SK-MEL-5 (cell line): ENCODE results near the gene CYP1A2. TPM values are rescaled to one million over a fixed set of nuclear protein-coding genes. Genes with fewer than 3 reads are reported as not detected.
"Not testable (repeated sequence)": the region's sequence is repeated elsewhere in the genome, so short reads cannot be mapped to it uniquely, and the experiment has no call there.

ENCODE experiments used
- DNase-seq: peaks from one replicate; pipeline ENCODE4 v3.0.0-alpha.2; 2016; ENCODE audit warnings: low read depth, low spot score
- in situ Hi-C: cut with HindIII; loops from 2 replicates; pipeline ENCODE4 v1.10.0; 2016; ENCODE audit warnings: low sequenced_read_pairs, high pct_unique_total_duplicates, low pct_unique_long_range_greater_than_20kb
- total RNA-seq: library from RNA; depleted of rRNA; stranded (reverse); fragments of >200 nt; shearing (Covaris generic); gene quantifications from 2 replicates; pipeline ENCODE4 v1.2.3, GENCODE V29; 2014

Gene CYP1A2
- total RNA-seq, 1 experiment from 2014 or later, result not detected

DNA sequence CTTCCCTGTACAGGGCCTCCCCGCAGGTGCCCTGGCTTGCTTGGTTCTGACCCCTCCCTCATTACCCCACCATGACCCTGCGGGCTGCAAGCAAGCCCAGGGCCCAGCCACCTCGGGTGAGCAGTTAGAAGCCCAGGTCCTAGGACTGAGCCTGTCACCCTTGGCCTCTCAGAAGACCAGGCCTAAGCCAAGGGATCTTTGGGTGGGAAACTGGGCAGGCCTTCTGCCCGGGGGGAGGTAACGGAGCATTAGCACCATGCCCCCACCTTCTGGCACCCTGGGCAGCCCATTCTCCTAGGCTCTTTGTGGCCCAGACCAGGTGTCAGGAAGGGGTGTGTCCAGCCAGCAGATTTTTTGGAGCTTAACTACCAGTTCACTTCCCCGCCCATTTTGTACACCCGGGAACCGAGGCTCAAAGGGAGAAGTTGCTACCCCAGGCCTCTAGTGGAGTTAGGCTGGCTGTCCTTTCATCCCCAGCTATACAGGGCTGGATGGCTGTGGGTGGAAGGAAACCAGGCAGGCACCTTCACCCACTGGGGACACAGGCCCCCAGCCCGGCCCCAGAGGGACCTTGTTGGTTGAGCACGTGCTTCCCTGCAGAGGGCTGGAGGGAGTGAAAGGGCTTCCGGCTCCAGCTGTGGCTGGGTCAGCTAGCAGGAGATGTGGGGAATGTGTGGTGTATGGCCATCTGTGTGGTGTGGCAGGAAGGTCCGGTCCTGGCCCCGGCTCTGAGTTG, 34.6 kb downstream of the CYP1A2 start:
- in situ Hi-C loops, result no loop called here
- DNase-seq, result peak; percentile 41

DNA sequence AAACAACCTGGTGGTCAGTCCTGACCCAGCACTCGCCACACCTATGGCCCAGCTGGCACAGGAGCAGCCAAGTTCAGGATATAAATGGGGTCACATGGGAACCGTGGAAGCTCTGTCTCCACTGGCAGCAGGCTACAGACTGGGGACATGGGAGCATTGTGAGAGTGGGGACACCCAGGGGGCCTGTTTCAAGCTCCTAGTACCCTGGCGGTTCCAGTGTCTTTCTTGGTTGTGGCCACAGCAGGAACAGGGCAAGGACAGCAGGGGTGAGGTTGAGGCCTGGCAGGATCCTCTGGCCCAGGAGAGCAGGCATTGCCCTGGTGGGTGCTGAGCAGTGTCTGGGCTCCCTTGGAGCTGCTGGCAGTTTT, 35.1 kb downstream of the CYP1A2 start:
- no peak for DNase-seq
- in situ Hi-C loops, result no loop called here

- in situ Hi-C loops, result no loop called here
- DNase-seq, result no peak
These were observed 36.0 kb downstream of the CYP1A2 start for GRCh38 chr15:74784426-74785193.

GRCh38 chr15:74785194-74786032, 36.8 kb downstream of the CYP1A2 start:
- in situ Hi-C loops, result no loop called here
- no peak for DNase-seq

DNA sequence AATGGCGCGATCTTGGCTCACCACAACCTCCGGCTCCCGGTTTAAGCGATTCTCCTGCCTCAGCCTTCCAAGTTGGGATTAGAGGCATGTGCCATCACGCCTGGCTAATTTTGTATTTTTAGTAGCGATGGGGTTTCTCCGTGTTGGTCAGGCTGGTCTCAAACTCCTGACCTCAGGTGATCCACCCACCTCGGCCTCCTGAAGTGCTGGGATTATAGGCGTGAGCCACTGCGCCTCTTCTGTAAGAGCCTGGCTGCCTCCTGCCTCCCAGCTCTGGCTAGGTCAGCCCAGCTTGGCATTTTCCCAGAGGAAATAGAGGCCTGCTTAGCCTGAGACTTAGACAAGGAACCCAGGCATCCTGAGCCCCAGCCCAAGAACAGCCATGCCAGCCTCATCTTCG, 37.4 kb downstream of the CYP1A2 start:
- in situ Hi-C loops, DNase-seq: not testable (repeated sequence)

- no peak for DNase-seq
- in situ Hi-C loops, result no loop called here
These were observed 38.0 kb downstream of the CYP1A2 start for GRCh38 chr15:74786551-74787165.

- DNase-seq, result peak; percentile 84
- in situ Hi-C loops, result no loop called here
These were observed 38.8 kb downstream of the CYP1A2 start for GRCh38 chr15:74787251-74788041.

GRCh38 chr15:74788042-74788682, 39.5 kb downstream of the CYP1A2 start:
- DNase-seq, result no peak
- in situ Hi-C loops, result no loop called here

DNA sequence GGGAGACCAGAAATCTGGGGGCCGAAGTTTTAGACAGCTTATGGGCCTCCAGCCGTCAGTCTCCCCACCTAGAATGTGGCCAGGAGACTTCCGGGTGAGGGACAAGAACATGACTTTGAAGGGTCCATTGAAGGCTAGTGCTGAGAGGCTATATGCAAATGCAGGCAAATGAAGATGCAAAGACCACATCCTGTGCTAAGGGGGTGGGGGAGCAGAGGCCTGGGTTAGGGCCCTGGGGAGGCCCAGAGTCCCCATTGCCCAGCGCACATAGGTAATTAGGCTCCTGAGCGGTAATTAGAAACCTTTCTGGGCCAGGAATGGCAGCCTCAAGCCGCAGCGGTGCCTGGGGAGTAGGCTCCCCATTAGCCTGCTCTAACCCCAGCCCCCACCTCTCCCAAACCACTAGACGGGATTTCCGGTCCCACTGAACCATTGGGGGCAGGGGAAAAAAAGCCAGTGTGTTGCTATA, 40.1 kb downstream of the CYP1A2 start:
- in situ Hi-C loops, result no loop called here

GRCh38 chr15:74789171-74789631, 40.6 kb downstream of the CYP1A2 start:
- DNase-seq, result no peak
- in situ Hi-C loops, result no loop called here

More for the DNA sequence above, 40.1 kb downstream of the CYP1A2 start:
- no peak for DNase-seq

DNA sequence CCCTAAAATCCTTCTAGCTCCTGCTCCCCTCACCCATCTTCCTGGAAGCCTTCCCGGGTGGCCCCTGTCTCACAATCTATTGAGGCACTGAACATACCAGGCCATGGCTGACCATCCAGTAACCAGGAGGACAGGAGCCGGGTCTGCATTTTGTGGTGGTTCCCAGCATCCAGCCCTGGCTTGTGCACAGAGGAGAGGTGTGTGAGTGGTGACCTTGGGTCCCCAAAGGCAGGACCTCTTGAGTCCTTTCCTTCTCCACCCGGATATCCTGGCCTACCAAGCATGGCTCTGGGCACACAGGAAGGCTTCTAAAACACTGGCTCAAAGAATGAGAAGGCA, 41.1 kb downstream of the CYP1A2 start:
- in situ Hi-C loops, result no loop called here
- no peak for DNase-seq

- DNase-seq, result peak; percentile 87
- in situ Hi-C loops, result no loop called here
These were observed 41.7 kb downstream of the CYP1A2 start for GRCh38 chr15:74790080-74790916.

DNA sequence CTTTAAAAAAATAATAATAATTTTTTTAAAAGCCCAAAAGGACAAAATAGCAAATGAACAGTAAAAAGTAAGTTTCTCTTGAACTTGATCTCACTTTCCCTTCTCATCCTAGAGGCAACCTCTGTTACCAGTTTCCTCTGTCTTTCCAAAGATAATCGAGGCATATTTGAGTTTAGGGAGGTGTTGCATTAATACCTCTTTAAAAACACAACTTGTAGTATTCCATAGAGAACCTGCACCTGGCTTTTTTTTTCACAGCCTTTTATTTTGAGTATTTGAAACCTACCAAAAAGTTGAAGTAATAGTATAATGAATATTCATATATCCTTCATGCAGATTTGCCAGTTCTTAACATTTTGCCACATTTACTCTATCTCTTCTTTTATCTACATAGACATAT, 42.4 kb downstream of the CYP1A2 start:
- in situ Hi-C loops, result no loop called here

DNA sequence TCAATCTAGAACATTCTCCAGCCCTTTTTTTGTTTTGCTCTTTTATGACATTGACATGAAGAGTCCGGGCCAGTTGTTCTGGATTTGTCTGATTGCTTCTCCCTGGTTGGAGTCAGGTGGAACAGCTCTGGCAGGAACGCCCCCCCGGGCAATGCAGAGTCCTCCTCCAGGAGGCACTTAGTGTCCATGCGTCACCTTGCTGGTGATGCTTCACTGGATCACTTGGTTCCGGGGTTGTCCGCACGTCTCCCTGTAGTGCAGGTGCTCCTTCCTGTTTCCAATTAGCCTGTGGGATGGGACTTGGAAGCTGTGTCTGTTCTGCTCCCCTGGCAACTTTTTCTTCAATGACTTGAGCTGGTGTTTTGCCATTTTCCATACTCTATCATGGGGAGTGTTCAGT, 43.0 kb downstream of the CYP1A2 start:
- in situ Hi-C loops, result no loop called here
- no peak for DNase-seq

More for the DNA sequence above, 42.4 kb downstream of the CYP1A2 start:
- no peak for DNase-seq

- no peak for DNase-seq
- in situ Hi-C loops, result no loop called here
These were observed 43.8 kb downstream of the CYP1A2 start for GRCh38 chr15:74792227-74793016.
